ENCODE results near the gene ANXA6.

ANXA6 gene

DNA sequence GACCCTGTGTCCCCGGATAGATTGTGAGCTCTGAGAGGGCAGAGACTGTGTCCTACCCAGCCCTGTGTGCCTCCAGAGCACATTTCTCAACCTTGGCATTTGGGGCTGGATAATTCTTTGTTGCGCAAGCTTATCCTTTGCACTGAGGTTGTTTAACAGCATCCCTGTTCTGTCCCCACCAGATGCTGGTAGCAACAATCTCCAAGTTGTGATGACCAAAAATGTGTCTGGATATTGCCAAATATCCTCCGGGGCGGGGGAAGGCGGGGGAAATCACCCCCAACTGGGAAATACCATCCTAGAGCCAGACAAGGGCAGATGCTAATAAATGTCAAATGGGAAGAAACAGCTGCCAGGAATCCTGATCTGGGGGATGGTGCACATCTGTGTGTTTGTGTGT is 52.8 kb downstream of the ANXA6 start:
- no peak for DNase-seq (ENCODE audit: low read depth)
- H3K4me3 ChIP-seq (ENCODE audit: low read length), result no peak overlapping the region
- TF ChIP-seq, protein P1, sequence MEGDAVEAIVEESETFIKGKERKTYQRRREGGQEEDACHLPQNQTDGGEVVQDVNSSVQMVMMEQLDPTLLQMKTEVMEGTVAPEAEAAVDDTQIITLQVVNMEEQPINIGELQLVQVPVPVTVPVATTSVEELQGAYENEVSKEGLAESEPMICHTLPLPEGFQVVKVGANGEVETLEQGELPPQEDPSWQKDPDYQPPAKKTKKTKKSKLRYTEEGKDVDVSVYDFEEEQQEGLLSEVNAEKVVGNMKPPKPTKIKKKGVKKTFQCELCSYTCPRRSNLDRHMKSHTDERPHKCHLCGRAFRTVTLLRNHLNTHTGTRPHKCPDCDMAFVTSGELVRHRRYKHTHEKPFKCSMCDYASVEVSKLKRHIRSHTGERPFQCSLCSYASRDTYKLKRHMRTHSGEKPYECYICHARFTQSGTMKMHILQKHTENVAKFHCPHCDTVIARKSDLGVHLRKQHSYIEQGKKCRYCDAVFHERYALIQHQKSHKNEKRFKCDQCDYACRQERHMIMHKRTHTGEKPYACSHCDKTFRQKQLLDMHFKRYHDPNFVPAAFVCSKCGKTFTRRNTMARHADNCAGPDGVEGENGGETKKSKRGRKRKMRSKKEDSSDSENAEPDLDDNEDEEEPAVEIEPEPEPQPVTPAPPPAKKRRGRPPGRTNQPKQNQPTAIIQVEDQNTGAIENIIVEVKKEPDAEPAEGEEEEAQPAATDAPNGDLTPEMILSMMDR (conservative IDR thresholded peaks at IDR 0.05; ENCODE audit: low read depth, low read length), result no peak

- no peak for DNase-seq (ENCODE audit: low read depth)
- TF ChIP-seq, protein P1 (conservative IDR thresholded peaks at IDR 0.05; ENCODE audit: low read depth, low read length), result no peak
These were observed 55.8 kb downstream of the ANXA6 start for GRCh38 chr5:151101746-151102145.

DNA sequence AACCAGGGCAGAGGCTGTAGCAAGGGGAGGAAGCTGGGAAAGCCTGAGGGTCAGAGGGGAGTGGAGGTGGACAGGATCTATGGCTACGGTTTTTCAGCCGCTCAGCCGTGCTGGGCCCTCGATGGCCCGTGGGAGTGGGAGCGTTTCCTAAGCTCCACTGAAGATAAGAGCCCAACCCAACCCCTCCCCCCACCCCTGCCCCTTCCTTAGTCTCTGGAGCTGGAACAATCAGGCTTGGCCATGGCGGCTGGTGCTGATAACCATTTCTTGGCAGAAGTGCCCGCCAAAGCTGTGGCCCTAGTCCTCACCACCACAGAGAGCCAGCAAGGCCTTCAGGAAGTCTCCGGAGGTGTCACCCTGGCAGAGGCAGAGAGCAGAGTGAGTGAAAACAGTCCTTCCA is 56.4 kb downstream of the ANXA6 start:
- no peak for DNase-seq (ENCODE audit: low read depth)
- H3K4me3 ChIP-seq (ENCODE audit: low read length), result no peak overlapping the region
- TF ChIP-seq, protein P1 (conservative IDR thresholded peaks at IDR 0.05; ENCODE audit: low read depth, low read length), result no peak

More at GRCh38 chr5:151101746-151102145, 55.8 kb downstream of the ANXA6 start:
- no peak overlapping the region for H3K4me3 ChIP-seq (ENCODE audit: low read length)

DNA sequence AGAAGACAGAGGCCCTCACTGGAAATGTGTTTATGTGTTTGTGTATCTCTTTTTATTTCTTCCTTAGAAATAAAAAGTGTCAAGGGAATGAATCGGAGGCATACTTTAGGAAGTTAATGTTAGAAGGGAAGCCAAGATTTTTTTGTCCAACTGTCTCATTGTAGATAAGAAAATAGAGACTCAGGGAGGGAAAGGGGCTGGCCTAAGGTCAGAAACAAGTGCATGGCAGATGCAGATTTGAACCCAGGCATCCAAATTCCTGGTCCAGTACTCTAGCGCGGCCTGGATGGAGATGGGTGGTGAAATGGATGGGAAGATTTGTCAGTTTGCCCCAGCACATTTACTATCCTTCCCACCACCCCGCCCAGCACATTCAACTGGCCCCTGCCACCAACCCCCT is 56.9 kb downstream of the ANXA6 start:
- H3K4me3 ChIP-seq (ENCODE audit: low read length), result no peak overlapping the region
- no peak for DNase-seq (ENCODE audit: low read depth)
- TF ChIP-seq, protein P1 (conservative IDR thresholded peaks at IDR 0.05; ENCODE audit: low read depth, low read length), result no peak

GRCh38 chr5:151098768-151099121 is 58.8 kb downstream of the ANXA6 start:
- DNase-seq (ENCODE audit: low read depth), result no peak
- no peak overlapping the region for H3K4me3 ChIP-seq (ENCODE audit: low read length)
- TF ChIP-seq, protein P1 (conservative IDR thresholded peaks at IDR 0.05; ENCODE audit: low read depth, low read length), result no peak

GRCh38 chr5:151097820-151098767 is 59.5 kb downstream of the ANXA6 start:
- TF ChIP-seq, protein P1 (conservative IDR thresholded peaks at IDR 0.05; ENCODE audit: low read depth, low read length), result no peak
- H3K4me3 ChIP-seq (ENCODE audit: low read length), result no peak overlapping the region
- no peak for DNase-seq (ENCODE audit: low read depth)

DNA sequence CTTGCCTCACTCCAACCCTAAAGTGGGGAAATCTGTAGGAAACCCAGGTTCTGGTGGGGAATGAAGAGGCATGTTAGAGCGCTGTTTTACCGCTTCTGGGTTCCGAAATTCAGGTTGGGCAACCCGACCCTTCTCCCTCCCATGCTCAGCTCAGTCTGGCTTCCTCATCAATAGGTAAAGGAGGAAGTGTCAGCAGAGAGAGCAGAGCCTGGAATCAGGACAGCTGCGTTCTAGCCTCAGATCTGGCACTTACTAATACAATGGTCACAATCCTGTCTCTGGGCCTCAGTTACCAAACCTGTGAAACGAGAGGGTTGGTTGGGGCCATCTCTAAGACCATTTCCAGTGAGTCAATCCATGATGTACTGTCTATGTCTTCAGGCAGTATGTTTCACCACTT is 60.5 kb downstream of the ANXA6 start:
- DNase-seq (ENCODE audit: low read depth), result no peak
- no peak overlapping the region for H3K4me3 ChIP-seq (ENCODE audit: low read length)
- TF ChIP-seq, protein P1 (conservative IDR thresholded peaks at IDR 0.05; ENCODE audit: low read depth, low read length), result no peak

All from retinal pigment epithelial cell (primary cell).